ENCODE results near the gene KCMF1.
"Not testable (repeated sequence)": the region's sequence is repeated elsewhere in the genome, so short reads cannot be mapped to it uniquely, and the experiment has no call there.

Gene KCMF1

GRCh38 chr2:84970868-84971509 is at the start of gene KCMF1:
Gene KCMF1 (plus strand): TSS chr2:84971161. CDS start chr2:84971452, 291 bp downstream.
- peak; percentile 61 for DNase-seq (ENCODE audit: low read depth)

- no peak for DNase-seq (ENCODE audit: low read depth)
Measured at GRCh38 chr2:84923009-84923408, 48.0 kb upstream of the KCMF1 start.

- no peak for DNase-seq (ENCODE audit: low read depth)
Measured at GRCh38 chr2:84924173-84925106, 46.5 kb upstream of the KCMF1 start.

GRCh38 chr2:84925336-84925723 is 45.6 kb upstream of the KCMF1 start:
- no peak for DNase-seq (ENCODE audit: low read depth)

GRCh38 chr2:84925724-84926376 is 45.1 kb upstream of the KCMF1 start:
- peak; percentile 96 for DNase-seq (ENCODE audit: low read depth)

DNA sequence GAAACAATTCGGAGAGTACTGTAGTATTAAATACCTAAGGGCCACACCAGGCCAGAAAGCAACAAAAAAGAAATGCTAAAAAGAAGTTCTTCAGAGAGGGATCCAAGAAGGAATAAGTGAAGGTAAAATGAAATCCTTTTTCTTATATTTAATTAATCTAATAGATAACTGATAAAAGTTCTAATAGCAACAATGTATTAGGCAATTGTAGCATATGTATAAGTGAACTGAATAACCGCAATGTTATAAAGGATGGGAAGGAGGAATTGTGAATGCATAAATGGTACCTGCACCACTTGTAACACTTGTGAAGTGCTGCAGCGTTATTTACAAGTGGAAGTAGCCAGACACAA is 43.7 kb upstream of the KCMF1 start:
- DNase-seq (ENCODE audit: low read depth): no peak

GRCh38 chr2:84931384-84931821 is 39.6 kb upstream of the KCMF1 start:
- DNase-seq (ENCODE audit: low read depth): no peak

DNA sequence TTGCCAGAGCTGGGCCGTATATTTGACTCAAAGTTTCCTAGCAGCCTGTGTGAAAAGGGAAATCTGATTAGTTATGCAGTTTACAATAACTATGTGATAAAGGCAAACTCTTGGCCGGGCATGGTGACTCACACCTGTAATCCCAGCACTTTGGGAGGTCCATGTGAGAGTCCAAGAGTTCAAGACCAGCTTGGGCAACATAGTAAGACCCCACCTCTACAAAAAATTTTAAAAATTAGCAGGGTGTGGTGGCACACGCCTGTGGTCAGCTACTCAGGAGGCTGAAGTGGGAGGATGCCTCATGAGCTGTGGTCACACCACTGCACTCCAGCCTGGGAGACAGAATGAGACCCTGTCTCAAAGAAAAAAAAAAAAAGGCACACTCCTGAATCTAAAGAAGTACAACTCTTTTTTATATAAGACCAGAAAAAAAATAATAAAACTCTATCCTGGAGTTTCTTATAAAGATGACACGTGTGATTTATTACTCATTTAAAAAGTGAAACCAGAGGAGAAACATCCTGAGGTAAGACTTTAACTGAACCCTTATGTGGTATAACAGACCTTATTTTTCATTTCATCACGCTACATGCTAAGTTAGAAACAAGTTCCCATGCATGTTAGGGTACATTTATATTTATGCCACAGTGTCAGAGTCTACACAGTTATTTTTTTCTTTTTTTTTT is 32.6 kb upstream of the KCMF1 start:
- DNase-seq (ENCODE audit: low read depth): peak; percentile 20

GRCh38 chr2:84939426-84940087 is 31.4 kb upstream of the KCMF1 start:
- DNase-seq (ENCODE audit: low read depth): peak; percentile 56

GRCh38 chr2:84940088-84940470 is 30.9 kb upstream of the KCMF1 start:
- DNase-seq (ENCODE audit: low read depth): no peak

- DNase-seq (ENCODE audit: low read depth): no peak
Measured at GRCh38 chr2:84940831-84941412, 30.0 kb upstream of the KCMF1 start.

DNA sequence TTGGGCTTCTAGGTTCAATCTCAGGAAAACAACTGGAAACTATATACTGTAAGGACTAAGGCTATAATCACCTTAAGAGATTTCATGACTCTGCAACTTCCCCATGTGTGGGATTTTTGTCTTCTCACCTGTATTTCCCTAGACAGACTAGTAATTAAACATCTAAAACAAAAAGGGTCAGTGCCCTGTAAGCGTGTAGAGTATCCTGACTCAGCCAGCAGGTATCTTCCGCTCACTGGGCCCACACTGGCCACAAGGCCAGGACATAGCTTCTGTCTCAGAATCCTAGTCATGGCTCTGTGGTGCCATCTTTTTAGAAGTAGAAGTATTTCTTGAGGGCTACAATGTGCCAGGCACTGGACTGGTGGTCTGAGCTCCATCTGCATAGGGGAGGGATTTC is 28.8 kb upstream of the KCMF1 start:
- DNase-seq (ENCODE audit: low read depth): no peak

DNA sequence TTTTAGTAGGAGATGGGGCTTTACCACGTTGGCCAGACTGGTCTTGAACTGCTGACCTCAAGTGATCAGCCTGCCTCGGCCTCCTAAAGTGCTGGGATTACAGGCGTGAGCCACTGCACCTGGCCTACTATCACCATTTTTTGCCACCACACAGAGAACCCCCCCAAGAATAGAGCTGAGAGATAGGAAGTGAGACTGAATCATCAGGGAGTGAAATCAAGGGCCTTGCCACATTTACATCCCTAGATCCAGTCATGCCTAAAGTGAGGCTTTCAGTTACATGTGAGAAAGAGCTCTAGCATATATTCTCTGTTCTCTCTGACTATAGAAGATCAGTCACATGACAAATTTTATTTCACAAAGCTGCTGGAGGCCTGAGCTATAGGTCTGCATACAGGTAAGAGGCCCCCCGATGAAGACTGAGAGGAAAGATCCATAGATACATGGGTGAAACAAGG is 28.0 kb upstream of the KCMF1 start:
- DNase-seq (ENCODE audit: low read depth): no peak

DNA sequence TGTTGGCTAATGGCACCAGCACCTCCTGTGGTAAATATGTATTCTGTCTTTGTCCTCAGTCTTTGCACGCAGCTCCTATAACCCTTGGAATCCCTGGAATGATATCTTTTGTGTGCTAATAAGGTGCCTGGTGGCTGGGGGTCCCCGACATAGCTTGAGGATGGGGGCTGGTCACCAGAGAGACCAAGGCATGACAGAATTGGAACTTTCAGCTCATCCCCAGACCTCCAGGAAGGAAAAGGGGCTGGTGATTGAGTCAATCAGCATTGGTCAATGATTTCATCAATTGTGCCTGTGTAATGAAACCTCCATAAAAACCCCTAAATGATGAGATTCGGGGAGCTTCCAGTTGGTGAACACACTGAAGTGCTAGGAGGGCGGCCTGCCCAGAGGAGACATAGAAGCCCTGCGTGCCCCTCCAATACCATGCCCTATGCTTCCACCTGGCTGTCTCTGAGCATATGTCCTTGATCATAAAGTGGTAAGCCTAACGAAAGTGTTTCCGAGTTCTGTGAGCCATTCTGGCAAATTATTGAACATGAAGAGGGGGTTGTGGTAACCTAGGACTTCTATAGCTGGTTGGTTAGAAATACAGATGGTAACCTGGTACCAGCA is 26.6 kb upstream of the KCMF1 start:
- DNase-seq (ENCODE audit: low read depth): no peak

- not testable (repeated sequence) for DNase-seq (ENCODE audit: low read depth)
Measured at GRCh38 chr2:84945838-84946203, 25.1 kb upstream of the KCMF1 start.

DNA sequence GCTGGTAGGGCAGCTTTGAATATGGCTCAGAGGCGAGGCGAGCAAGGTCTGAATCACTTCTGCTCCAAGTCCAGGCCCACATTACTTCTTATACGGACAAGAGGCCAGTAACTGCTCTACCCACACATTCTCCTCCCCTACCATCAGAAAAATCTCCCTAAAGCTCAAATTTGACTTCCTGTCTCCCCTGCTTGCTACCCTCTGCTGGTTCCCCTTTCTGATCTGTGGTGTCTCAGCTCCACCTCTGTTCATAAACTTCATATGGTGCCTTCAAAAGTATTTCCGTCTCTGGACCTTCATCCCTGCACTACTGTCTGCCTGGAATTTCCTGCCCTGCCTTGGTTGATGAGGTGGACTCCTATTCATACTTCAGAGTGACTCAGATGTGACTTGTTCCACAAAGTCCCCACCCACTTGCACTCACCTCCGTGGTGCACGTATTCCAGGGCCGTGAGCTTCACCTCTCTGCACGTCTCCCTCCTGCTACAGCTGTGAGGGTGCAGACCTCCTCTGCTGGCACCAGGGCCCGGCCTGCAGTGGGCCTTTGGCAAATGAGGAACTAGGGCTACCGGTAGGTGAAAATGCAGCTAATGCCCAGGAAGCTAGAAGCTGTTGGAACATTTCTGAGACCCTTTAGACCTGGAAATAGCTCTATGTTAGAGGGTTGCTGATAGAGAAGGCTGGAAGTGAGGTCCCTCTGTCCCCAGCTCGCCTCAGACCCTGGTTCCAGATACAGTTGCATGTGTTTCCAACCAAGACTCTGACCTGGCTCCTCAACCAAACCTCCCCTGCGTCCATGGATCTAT is 24.6 kb upstream of the KCMF1 start:
- DNase-seq (ENCODE audit: low read depth): peak; percentile 55

GRCh38 chr2:84947010-84947593 is 23.9 kb upstream of the KCMF1 start:
- DNase-seq (ENCODE audit: low read depth): no peak

DNA sequence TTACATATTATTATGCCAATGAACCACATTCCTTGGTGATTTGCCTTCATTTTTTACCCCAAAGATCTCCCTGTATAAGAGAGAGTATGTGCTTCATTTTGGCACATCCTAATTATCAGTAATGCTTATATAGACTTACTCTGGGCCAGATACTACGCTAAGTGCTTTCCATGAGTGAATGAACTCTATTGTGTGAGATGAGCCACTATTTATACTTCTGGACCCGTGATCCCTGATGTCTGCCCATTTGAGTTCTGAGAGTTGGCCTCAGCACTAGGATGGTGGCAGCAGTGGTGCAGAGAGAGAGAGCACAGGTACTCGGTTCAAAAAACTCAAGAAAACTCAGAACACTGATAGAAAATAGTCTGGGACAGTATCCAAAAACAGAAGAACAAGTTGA is 17.4 kb upstream of the KCMF1 start:
- DNase-seq (ENCODE audit: low read depth): no peak

DNA sequence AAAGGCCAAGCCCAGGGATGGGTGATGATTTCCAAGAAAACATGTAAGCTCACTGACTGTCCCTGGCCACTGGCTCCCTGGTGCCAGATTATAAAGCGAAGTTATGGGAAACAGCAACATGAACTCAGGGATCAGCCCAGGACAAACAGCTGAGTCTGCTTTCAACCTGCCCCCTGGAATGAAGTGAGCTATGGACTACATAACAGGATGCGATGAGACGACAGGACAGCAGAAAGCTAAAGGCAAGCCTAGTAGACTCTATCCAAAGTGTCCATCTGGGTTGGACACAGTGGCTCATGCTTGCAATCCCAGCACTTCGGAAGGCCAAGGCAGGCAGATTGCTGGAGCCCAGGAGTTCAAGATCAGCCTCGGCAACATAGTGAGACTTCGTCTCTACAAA is 16.6 kb upstream of the KCMF1 start:
- DNase-seq (ENCODE audit: low read depth): no peak
